ENCODE results near the gene MYH14.

Gene MYH14

DNA sequence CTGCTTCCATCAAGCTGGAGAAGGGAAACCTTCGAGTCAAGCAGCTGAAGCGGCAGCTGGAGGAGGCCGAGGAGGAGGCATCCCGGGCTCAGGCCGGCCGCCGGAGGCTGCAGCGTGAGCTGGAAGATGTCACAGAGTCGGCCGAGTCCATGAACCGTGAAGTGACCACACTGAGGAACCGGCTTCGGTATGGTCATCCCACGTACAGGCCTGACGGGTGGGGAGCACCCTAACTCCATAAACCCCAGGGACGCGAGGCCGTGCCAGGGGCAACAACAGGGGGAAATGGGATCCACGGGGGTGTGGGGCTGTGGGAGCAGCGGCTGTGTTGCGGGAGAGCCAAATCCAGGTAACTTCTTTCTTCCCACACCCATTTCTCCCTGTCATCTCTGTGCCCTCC is 105.6 kb downstream of the MYH14 start:
- DNase-seq (ENCODE audit: low read depth, low spot score): no peak
- in situ Hi-C loops (cut with HindIII; ENCODE audit: low sequenced_read_pairs): no loop called here
- no peak overlapping the region for H3K4me3 ChIP-seq (ENCODE audit: low read depth, low read length)
- TF ChIP-seq, protein P1, sequence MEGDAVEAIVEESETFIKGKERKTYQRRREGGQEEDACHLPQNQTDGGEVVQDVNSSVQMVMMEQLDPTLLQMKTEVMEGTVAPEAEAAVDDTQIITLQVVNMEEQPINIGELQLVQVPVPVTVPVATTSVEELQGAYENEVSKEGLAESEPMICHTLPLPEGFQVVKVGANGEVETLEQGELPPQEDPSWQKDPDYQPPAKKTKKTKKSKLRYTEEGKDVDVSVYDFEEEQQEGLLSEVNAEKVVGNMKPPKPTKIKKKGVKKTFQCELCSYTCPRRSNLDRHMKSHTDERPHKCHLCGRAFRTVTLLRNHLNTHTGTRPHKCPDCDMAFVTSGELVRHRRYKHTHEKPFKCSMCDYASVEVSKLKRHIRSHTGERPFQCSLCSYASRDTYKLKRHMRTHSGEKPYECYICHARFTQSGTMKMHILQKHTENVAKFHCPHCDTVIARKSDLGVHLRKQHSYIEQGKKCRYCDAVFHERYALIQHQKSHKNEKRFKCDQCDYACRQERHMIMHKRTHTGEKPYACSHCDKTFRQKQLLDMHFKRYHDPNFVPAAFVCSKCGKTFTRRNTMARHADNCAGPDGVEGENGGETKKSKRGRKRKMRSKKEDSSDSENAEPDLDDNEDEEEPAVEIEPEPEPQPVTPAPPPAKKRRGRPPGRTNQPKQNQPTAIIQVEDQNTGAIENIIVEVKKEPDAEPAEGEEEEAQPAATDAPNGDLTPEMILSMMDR (IDR thresholded peaks at IDR 0.05; ENCODE audit: low read depth, low read length): no peak

DNA sequence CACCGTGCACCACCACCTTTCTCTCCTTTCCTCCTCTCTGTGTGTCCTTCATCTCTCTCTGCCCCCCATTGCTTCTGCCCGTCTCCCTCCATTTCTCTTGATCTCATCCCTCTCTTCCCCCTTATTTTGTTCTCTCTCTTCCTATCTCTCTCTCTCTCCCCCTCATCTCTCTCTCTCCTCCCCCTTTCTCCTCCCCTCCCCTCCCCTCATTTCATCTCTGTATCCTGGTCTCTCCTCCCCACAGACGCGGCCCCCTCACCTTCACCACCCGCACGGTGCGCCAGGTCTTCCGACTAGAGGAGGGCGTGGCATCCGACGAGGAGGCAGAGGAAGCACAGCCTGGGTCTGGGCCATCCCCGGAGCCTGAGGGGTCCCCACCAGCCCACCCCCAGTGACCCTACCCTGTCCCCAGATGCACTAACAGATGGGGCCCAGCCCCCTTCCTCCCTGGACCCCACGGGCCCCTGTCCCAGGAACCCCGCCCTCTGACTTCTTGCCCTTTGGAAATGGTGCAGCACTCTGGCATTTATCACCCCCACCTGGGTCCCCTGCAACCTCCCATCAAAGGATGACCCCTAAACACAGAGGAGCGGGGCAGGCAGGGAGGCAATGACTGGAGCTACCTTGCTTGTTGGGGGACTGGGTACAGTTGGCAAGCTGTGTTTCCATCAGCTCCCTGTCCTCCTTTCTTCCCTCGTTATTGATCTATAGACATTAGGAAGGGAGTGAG is 106.1 kb downstream of the MYH14 start:
- in situ Hi-C loops (cut with HindIII; ENCODE audit: low sequenced_read_pairs): no loop called here

DNA sequence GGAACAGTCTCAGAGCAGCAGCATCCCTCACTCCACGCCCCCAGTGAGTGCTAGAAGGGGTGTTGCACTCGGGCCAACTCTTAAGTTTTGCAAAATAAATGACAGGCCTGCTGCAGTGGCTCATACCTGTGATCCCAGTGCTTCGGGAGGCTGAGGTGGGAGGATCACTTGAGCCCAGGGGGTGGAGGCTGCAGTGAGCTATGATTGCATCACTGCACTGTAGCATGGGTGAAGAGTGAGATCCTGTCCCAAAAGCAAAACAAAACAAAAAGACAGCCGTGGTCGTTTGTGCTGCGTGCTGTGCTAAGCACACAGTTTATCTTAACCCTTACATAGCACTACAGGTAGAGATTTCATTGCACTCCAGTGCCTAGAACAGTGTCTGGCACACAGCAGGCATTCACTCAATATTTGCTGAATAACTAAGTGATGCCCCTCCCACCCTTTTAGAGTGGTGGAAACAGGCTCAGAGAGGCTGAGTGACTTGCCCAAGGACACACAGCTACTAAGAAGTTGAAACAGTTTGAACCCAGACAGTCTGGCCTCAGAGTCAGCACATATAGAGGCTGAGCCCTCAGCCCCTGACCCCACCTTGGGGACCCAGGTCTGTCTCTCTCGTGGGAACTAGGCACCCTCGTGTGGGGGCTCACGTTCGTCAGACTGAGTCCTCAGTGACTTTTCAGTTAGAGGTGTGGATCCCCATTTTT is 107.5 kb downstream of the MYH14 start:
- in situ Hi-C loops (cut with HindIII; ENCODE audit: low sequenced_read_pairs): no loop called here
- TF ChIP-seq, protein P1 (IDR thresholded peaks at IDR 0.05; ENCODE audit: low read depth, low read length): no peak
- H3K4me3 ChIP-seq (ENCODE audit: low read depth, low read length): no peak overlapping the region
- no peak for DNase-seq (ENCODE audit: low read depth, low spot score)

More for the DNA sequence above, 106.1 kb downstream of the MYH14 start:
- no peak overlapping the region for H3K4me3 ChIP-seq (ENCODE audit: low read depth, low read length)
- TF ChIP-seq, protein P1 (IDR thresholded peaks at IDR 0.05; ENCODE audit: low read depth, low read length): no peak
- DNase-seq (ENCODE audit: low read depth, low spot score): no peak

DNA sequence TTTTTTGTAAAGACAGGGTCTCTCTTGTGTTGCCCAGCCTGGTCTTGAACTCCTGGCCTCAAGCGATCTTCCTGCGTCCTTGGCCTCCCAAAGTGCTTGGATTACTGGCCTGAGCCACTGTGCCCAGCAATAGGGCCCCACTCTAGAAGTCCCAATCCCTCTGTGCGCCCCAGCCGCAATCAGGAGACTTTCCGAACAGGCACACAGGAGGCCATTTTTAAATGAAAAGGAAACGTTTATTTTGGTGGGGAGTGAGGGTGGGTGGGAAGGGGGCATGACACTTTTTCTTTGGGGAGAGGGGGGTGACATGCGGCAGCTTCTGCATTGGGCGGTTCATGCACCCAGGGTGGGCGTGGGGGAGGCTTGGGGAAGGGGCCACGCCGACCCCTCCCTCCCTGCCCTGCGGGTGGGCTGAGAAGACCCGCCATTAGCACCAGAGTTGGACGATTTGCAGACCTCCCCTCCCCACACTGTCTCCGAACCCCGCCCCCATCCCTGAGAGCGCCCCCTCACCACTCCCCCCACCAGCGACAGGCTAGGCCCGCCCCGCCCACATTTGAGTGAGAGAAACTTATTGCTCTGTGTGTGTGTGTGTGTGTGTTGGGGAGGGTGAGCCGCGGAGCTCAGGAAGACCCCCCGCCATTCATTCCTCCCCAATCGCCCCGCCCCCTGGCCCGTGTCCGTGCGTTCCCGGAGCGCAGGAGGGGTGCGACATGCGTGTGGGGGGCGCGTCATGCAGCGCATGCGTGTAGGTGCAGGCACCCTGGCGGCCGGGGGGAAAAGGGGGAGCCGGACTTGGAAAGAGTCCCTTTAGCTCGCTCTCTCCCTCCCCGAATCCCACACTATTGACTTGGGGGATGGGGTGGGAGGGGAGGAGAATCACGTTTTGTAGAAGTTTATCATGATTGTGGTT is 108.6 kb downstream of the MYH14 start:
- H3K4me3 ChIP-seq (ENCODE audit: low read depth, low read length): no peak overlapping the region
- in situ Hi-C loops (cut with HindIII; ENCODE audit: low sequenced_read_pairs): no loop called here
- DNase-seq (ENCODE audit: low read depth, low spot score): no peak
- TF ChIP-seq, protein P1 (IDR thresholded peaks at IDR 0.05; ENCODE audit: low read depth, low read length): no peak

DNA sequence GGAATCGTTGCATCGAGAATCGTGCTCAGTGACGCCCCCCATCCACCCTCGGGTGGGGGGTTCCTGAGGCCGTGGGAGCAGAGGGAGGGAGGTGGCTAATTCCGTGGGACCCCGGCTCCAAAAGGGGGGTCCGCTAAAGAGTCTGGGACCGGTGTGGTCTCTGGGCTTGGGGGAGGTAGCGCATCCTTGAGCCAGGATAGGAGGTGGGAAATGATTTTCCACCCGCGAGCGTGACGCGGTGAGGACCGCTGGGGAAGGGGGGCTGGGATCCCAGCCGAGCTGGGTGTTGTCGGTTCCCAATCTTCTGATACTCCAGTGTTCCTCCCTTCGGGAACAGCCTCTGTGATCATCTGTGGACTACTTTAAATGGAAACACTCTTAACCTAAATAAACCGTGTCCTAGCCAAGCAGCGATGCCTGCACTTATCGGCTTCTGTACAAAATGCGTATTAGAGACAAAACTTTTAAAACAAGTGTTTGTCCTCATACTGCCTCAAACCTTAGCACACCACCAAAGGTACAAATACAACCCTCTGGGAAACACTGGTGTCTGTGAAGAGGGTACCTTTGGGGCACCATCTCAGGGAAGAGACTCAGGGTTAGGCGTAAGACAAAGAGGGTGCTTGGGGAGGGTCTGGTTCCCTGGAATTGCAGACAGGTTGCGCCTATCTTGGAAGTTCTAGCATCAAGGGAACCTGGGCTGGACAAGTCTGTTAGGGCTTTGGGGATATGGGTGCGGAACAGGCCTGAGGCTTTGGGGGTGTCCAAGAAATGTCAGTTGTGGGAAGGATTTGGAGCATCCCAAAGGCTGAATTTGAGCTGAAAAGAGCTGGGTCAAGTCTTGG is 109.8 kb downstream of the MYH14 start:
- no peak overlapping the region for H3K4me3 ChIP-seq (ENCODE audit: low read depth, low read length)
- TF ChIP-seq, protein P1 (IDR thresholded peaks at IDR 0.05; ENCODE audit: low read depth, low read length): no peak
- no peak for DNase-seq (ENCODE audit: low read depth, low spot score)
- in situ Hi-C loops (cut with HindIII; ENCODE audit: low sequenced_read_pairs): no loop called here
